Hepatocyte (in vitro differentiated cells): ENCODE results near the gene GRPR. TPM values are rescaled to one million over a fixed set of nuclear protein-coding genes. Genes with fewer than 3 reads are reported as not detected.

Experiments used
- DNase-seq: peaks from one replicate; pipeline ENCODE4 v3.0.0-alpha.2; 2016; ENCODE audit warnings: low spot score
- H2AFZ ChIP-seq: fragments of 200-600 bp; sonication (generic); 2 replicates; pipeline ENCODE4 v1.6.0; 2016; ENCODE audit warnings: antibody characterized with exemption, mild to moderate bottlenecking
- H3K27ac ChIP-seq: fragments of 200-600 bp; sonication (generic); 2 replicates; pipeline ENCODE4 v1.5.1; 2016; ENCODE audit warnings: mild to moderate bottlenecking
- H3K27me3 ChIP-seq: fragments of 200-600 bp; sonication (generic); 2 replicates; pipeline ENCODE4 v1.6.1; 2016
- H3K36me3 ChIP-seq: fragments of 200-600 bp; sonication (generic); replicated peaks from 2 replicates; pipeline ENCODE4 v1.5.1; 2016; ENCODE audit warnings: low read depth; ENCODE audit not compliant: insufficient read depth
- H3K4me1 ChIP-seq: fragments of 200-600 bp; sonication (generic); 2 replicates; pipeline ENCODE4 v1.5.1; 2016; ENCODE audit warnings: mild to moderate bottlenecking, moderate library complexity; ENCODE audit not compliant: insufficient read depth
- H3K4me2 ChIP-seq: fragments of 200-600 bp; sonication (generic); 2 replicates; pipeline ENCODE4 v1.6.0; 2016
- H3K4me3 ChIP-seq: fragments of 200-600 bp; sonication (generic); 2 replicates; pipeline ENCODE4 v1.5.1; 2016; ENCODE audit warnings: mild to moderate bottlenecking
- H3K79me2 ChIP-seq: fragments of 200-600 bp; sonication (generic); 2 replicates; pipeline ENCODE4 v1.6.0; 2017; ENCODE audit warnings: mild to moderate bottlenecking
- H3K9me2 ChIP-seq: fragments of 200-600 bp; sonication (generic); replicated peaks from 2 replicates; pipeline ENCODE4 v1.6.0; 2017; ENCODE audit warnings: mild to moderate bottlenecking; ENCODE audit not compliant: insufficient read depth
- H3K9me3 ChIP-seq: fragments of 200-600 bp; sonication (generic); 2 replicates; pipeline ENCODE4 v1.5.1; 2016; ENCODE audit warnings: low read depth, mild to moderate bottlenecking
- H4K20me1 ChIP-seq: fragments of 200-600 bp; sonication (generic); 2 replicates; pipeline ENCODE4 v1.6.0; 2016; ENCODE audit warnings: mild to moderate bottlenecking; ENCODE audit not compliant: insufficient read depth, poor library complexity, severe bottlenecking
- CTCF ChIP-seq: fragments of 200-600 bp; sonication (generic); IDR thresholded peaks from 2 replicates; pipeline ENCODE4 v1.5.1; 2016; ENCODE audit warnings: antibody characterized with exemption, mild to moderate bottlenecking; ENCODE audit not compliant: poor library complexity
- EZH2 ChIP-seq: fragments of 200-600 bp; sonication (generic); IDR thresholded peaks from 2 replicates; pipeline ENCODE4 v1.6.1; 2016; ENCODE audit warnings: antibody characterized with exemption, mild to moderate bottlenecking, borderline replicate concordance
- EZH2phosphoT487 ChIP-seq: fragments of 200-600 bp; sonication (generic); IDR thresholded peaks from one replicate; pipeline ENCODE4 v1.6.1; 2018; ENCODE audit warnings: antibody characterized with exemption, mild to moderate bottlenecking, low read depth, moderate library complexity; ENCODE audit not compliant: unreplicated experiment, severe bottlenecking
- WGBS: methylation state at CpG from one replicate; pipeline ENCODE4 v1.1.6; 2016; ENCODE audit warnings: low lambda C conversion rate; ENCODE audit errors: missing lambda C conversion rate; 5-methylcytosine and 5-hydroxymethylcytosine counted together
- polyA plus RNA-seq: library from polyadenylated mRNA; unstranded; fragments of >200 nt; fragmentation: Nextera tagmentation; extraction: Ambion mirVana; gene quantifications from 2 replicates; pipeline ENCODE4 v1.2.1, GENCODE V29; 2016
- total RNA-seq: library from RNA; depleted of rRNA; stranded (reverse); fragments of >200 nt; gene quantifications from 2 replicates; pipeline ENCODE4 v1.2.3, GENCODE V29; 2014

The GRPR gene
- total and polyA plus RNA-seq, 2 experiments from 2014 or later: 3.7 to 3.8 TPM

GRCh38 chrX:16145656-16146055 lies 22.3 kb downstream of the GRPR start:
- TF ChIP-seq CTCF (no peak), EZH2phosphoT487 (no peak), EZH2 (no peak)

GRCh38 chrX:16148896-16149295 lies 25.5 kb downstream of the GRPR start:
- Histone ChIP-seq H3K79me2 (no peaks in the 10 kb centered on the region), H3K4me2 (no peak overlapping the region)
- 65% methylated on average over 3 of the region's 3 CpGs for WGBS

More at GRCh38 chrX:16145656-16146055, 22.3 kb downstream of the GRPR start:
- Histone ChIP-seq H3K27ac (no peak overlapping the region), H3K4me3 (no peak overlapping the region), H3K9me2 (no peaks in the 10 kb centered on the region), H3K4me2 (no peak overlapping the region), H3K27me3 (no peaks in the 10 kb centered on the region), H3K36me3 (no peaks in the 10 kb centered on the region), H2AFZ (no peak overlapping the region), H3K9me3 (no peaks in the 10 kb centered on the region), H3K79me2 (no peaks in the 10 kb centered on the region), H4K20me1 (no peaks in the 10 kb centered on the region), H3K4me1 (no peaks in the 10 kb centered on the region)
- DNase-seq: no peak

GRCh38 chrX:16155581-16156096 lies 32.3 kb downstream of the GRPR start:
- H3K4me1 ChIP-seq: no peaks in the 10 kb centered on the region
- H3K9me2 ChIP-seq: no peaks in the 10 kb centered on the region
- no peak overlapping the region for H3K4me2 ChIP-seq
- no peak overlapping the region for H2AFZ ChIP-seq
- H3K27ac ChIP-seq: no peak overlapping the region
- H4K20me1 ChIP-seq: no peaks in the 10 kb centered on the region
- TF ChIP-seq CTCF (no peak), EZH2phosphoT487 (no peak), EZH2 (no peak)
- no peaks in the 10 kb centered on the region for H3K79me2 ChIP-seq
- H3K27me3 ChIP-seq: no peaks in the 10 kb centered on the region
- 80% methylated on average over 5 of the region's 5 CpGs for WGBS
- no peak overlapping the region for H3K4me3 ChIP-seq
- H3K36me3 ChIP-seq: no peaks in the 10 kb centered on the region
- H3K9me3 ChIP-seq: no peaks in the 10 kb centered on the region
- no peak for DNase-seq

More at GRCh38 chrX:16148896-16149295, 25.5 kb downstream of the GRPR start:
- H3K4me1 ChIP-seq: no peaks in the 10 kb centered on the region
- no peaks in the 10 kb centered on the region for H3K27me3 ChIP-seq
- no peak overlapping the region for H3K27ac ChIP-seq
- TF ChIP-seq EZH2phosphoT487 (no peak), CTCF (no peak), EZH2 (no peak)
- H3K36me3 ChIP-seq: no peaks in the 10 kb centered on the region
- H3K9me2 ChIP-seq: no peaks in the 10 kb centered on the region
- H4K20me1 ChIP-seq: no peaks in the 10 kb centered on the region
- no peak overlapping the region for H2AFZ ChIP-seq
- H3K4me3 ChIP-seq: no peak overlapping the region
- DNase-seq: no peak
- H3K9me3 ChIP-seq: no peaks in the 10 kb centered on the region
